ENCODE data around the gene EMD. TPM values are rescaled to one million over a fixed set of nuclear protein-coding genes. Genes with fewer than 3 reads are reported as not detected.

Gene EMD
- total and polyA plus RNA-seq, 2 of the 13 experiments (the other 11 are each of a cell fraction or from before 2014, with no cell fraction given), result 14.5 to 14.9 TPM

- peaks cover 22% of the 10 kb centered on the region for H3K79me2 ChIP-seq (ENCODE audit: insufficient read depth, low read length)
- H4K20me1 ChIP-seq (ENCODE audit: insufficient read depth, low read length), result peaks cover 7% of the 10 kb centered on the region; the same call in 1 of the 2 replicates
- WGBS (ENCODE audit: low lambda C conversion rate), result no CpG with 5 or more reads among the region's 77 CpGs
- no peak overlapping the region for H2AFZ ChIP-seq (ENCODE audit: low read length)
- H3K27me3 ChIP-seq (ENCODE audit: control insufficient read depth in 1 of 2, insufficient read depth in 2 of 2, low read length in 2 of 2), result no peaks in the 10 kb centered on the region
- no peak for FAIRE-seq
- H3K9me3 ChIP-seq (ENCODE audit: low read length), result no peaks in the 10 kb centered on the region
- H3K36me3 ChIP-seq (replicated peaks in 1 of 2; ENCODE audit: control insufficient read depth in 1 of 2, insufficient read depth in 2 of 2, low read length in 2 of 2), result peaks cover 5 to 11% of the 10 kb centered on the region in 2 experiments; a peak in 3 of 5 replicates
- no TSS peak for BruUV-seq (replicated peaks)
- intact Hi-C loops (cut with micrococcal nuclease; ENCODE audit: unreplicated experiment), result no loop called here
- H3K4me3 ChIP-seq (replicated peaks in 1 of 3; ENCODE audit: insufficient read depth in 1 of 3, low read depth in 2 of 3, low read length in 3 of 3), result peak overlapping the region; percentile 65 to 92 (median 80)
- peak; percentile 57 for ATAC-seq
- peak overlapping the region; percentile 87 for H3K9ac ChIP-seq (ENCODE audit: insufficient read depth, low read depth, low read length)
- in situ Hi-C loops (cut with HindIII; ENCODE audit: extremely low pct_ligation_motif_present, low pct_unique_long_range_greater_than_20kb), result no loop called here
- peaks cover 37% of the 10 kb centered on the region for H3K4me1 ChIP-seq (ENCODE audit: insufficient read depth, low read length)
- H3K4me2 ChIP-seq (ENCODE audit: low read depth, low read length), result peak overlapping the region; percentile 92
- H3K27ac ChIP-seq (ENCODE audit: extremely low read length, insufficient read depth, low read length), result peak overlapping the region; percentile 58
- ChIA-PET POLR2A (interaction anchor here (0.7 to 3.0 kb wide), 9 partner anchors 8 to 171 kb away, joined by 3 to 17 read pairs (median 4); partner anchors contain the start of genes EMD, RPL10 and SLC10A3), CTCF (ENCODE audit: low intra/inter-chr PET ratio, low total read pairs) (interaction anchor here (0.9 kb wide), 1 partner anchor 164 kb away, joined by 4 read pairs; no protein-coding TSS in a partner anchor)
- peak; percentile 85 for DNase-seq (ENCODE audit: low spot score)
- TF ChIP-seq SNAI1 (CRISPR knock-in tag; IDR thresholded peaks at IDR 0.05; ENCODE audit: borderline replicate concordance) (no peak), ARHGAP35 (CRISPR knock-in tag; IDR thresholded peaks at IDR 0.05; ENCODE audit: borderline replicate concordance) (no peak), ZNF644 (CRISPR knock-in tag; IDR thresholded peaks at IDR 0.05; ENCODE audit: low read depth) (no peak), JUNB (CRISPR knock-in tag; IDR thresholded peaks at IDR 0.05; ENCODE audit: borderline replicate concordance) (0 out of 2 replicates have a peak, but pooled peaks have one; percentile 39), FOXA1 (IDR thresholded peaks at IDR 0.05) (no peak), FOXA1 (CRISPR knock-in tag; IDR thresholded peaks at IDR 0.05) (no peak), AHR (CRISPR knock-in tag; IDR thresholded peaks at IDR 0.05) (no peak), TOE1 (CRISPR knock-in tag; IDR thresholded peaks at IDR 0.05) (no peak), ZNF264 (CRISPR knock-in tag; IDR thresholded peaks at IDR 0.05) (no peak), STAT6 (CRISPR knock-in tag; IDR thresholded peaks at IDR 0.05; ENCODE audit: borderline replicate concordance) (no peak), KAT8 (CRISPR knock-in tag; IDR thresholded peaks at IDR 0.05) (peak; percentile 29; the same call in 1 of the 2 replicates), XRCC5 (optimal IDR thresholded peaks at IDR 0.05; ENCODE audit: low read length) (no peak), HDAC2 (CRISPR knock-in tag; IDR thresholded peaks at IDR 0.05) (peak; percentile 36; the same call in 1 of the 2 replicates), SNRNP70 (IDR thresholded peaks at IDR 0.05; ENCODE audit: low read depth, low read length) (no peak), GTF2F1 (IDR thresholded peaks at IDR 0.05; ENCODE audit: low read length) (no peak), NAIF1 (CRISPR knock-in tag; IDR thresholded peaks at IDR 0.05; ENCODE audit: borderline replicate concordance) (no peak), KDM4B (CRISPR knock-in tag; IDR thresholded peaks at IDR 0.05) (no peak), UBTF (CRISPR knock-in tag; IDR thresholded peaks at IDR 0.05) (peak; percentile 55), ZNF598 (CRISPR knock-in tag; IDR thresholded peaks at IDR 0.05; ENCODE audit: borderline replicate concordance) (0 out of 2 replicates have a peak, but pooled peaks have one; percentile 55)
- TF ChIP-seq, protein P1, sequence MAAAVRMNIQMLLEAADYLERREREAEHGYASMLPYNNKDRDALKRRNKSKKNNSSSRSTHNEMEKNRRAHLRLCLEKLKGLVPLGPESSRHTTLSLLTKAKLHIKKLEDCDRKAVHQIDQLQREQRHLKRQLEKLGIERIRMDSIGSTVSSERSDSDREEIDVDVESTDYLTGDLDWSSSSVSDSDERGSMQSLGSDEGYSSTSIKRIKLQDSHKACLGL (CRISPR knock-in tag; IDR thresholded peaks at IDR 0.05), result peak; percentile 66; the same call in 1 of the 2 replicates
These were observed 7.9 kb upstream of the EMD start for GRCh38 chrX:154371017-154371788.
